GM10248 (cell line): Measurements from ENCODE around the gene TBCEL.

Experiments
- CTCF ChIA-PET: fragments of 300-600 bp; sonication (Branson Sonifier 250); formaldehyde crosslinking; extraction: SDS; loops from one replicate; lab custom pipeline; 2021; ENCODE audit warnings: antibody characterized with exemption; lab: Yijun Ruan, JAX
- POLR2A ChIA-PET: fragments of 350-650 bp; sonication (Branson Sonifier 250); formaldehyde crosslinking; extraction: SDS; loops from one replicate; lab custom pipeline; 2020; ENCODE audit warnings: antibody characterized with exemption; lab: Yijun Ruan, JAX
- DNase-seq: peaks from one replicate; pipeline ENCODE4 v3.0.0; 2012; ENCODE audit errors: extremely low spot score
- TF ChIP-seq, protein P1 (sequence below): IDR thresholded peaks from 2 replicates; pipeline ENCODE4 v1.5.1; 2012; ENCODE audit warnings: mild to moderate bottlenecking, low read depth; ENCODE audit errors: extremely low read depth, missing control alignments, control extremely low read depth

TBCEL gene

DNA sequence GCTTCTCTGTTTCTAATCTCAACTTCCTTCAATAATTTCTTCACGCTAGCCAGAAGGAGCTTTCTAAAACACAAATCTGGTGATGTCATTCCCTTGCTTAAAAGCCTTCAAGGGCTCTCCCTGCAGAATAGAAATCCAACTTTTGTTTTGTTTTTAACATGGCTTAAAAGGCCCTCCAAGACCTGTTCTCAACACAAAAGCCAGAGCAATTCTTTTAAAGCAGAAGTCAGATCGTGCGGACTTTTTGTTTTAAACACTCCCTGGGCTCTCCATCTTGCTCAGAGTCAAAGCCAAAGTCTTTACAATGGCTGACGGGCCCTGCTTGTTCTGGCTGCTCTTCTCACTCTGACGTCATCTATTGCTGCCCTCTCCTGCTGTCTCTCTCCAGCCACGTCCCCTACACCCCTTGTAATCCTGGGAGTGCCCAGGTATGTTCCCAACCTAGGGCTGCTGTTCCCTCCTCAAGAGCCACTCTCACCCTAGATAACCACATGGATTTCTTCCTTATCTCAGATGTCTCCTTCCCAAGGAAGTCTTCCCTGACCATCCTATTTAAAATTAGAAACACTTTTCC is 99.7 kb downstream of the TBCEL start:
- CTCF ChIA-PET, result interaction anchor here (1.7 kb wide), 1 partner anchor 39 kb away, joined by 3 read pairs; no protein-coding TSS in a partner anchor
- no peak for DNase-seq
- POLR2A ChIA-PET, result no interaction called here
- TF ChIP-seq, protein P1, sequence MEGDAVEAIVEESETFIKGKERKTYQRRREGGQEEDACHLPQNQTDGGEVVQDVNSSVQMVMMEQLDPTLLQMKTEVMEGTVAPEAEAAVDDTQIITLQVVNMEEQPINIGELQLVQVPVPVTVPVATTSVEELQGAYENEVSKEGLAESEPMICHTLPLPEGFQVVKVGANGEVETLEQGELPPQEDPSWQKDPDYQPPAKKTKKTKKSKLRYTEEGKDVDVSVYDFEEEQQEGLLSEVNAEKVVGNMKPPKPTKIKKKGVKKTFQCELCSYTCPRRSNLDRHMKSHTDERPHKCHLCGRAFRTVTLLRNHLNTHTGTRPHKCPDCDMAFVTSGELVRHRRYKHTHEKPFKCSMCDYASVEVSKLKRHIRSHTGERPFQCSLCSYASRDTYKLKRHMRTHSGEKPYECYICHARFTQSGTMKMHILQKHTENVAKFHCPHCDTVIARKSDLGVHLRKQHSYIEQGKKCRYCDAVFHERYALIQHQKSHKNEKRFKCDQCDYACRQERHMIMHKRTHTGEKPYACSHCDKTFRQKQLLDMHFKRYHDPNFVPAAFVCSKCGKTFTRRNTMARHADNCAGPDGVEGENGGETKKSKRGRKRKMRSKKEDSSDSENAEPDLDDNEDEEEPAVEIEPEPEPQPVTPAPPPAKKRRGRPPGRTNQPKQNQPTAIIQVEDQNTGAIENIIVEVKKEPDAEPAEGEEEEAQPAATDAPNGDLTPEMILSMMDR, result no peak

DNA sequence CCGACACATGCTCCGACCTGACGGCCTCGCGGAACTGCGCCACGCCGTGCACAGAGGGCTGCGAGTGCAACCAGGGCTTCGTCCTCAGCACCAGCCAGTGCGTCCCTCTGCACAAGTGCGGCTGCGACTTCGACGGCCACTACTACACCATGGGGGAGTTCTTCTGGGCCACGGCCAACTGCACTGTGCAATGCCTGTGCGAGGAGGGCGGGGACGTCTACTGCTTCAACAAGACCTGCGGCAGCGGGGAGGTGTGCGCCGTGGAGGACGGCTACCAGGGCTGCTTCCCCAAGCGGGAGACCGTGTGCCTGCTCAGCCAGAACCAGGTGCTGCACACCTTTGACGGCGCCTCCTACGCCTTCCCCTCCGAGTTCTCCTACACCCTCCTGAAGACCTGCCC is 103.9 kb downstream of the TBCEL start:
- TF ChIP-seq, protein P1, result no peak
- ChIA-PET POLR2A (no interaction called here), CTCF (interaction anchor here (1.0 kb wide), 1 partner anchor 160 kb away, joined by 3 read pairs; no protein-coding TSS in a partner anchor)
- no peak for DNase-seq

DNA sequence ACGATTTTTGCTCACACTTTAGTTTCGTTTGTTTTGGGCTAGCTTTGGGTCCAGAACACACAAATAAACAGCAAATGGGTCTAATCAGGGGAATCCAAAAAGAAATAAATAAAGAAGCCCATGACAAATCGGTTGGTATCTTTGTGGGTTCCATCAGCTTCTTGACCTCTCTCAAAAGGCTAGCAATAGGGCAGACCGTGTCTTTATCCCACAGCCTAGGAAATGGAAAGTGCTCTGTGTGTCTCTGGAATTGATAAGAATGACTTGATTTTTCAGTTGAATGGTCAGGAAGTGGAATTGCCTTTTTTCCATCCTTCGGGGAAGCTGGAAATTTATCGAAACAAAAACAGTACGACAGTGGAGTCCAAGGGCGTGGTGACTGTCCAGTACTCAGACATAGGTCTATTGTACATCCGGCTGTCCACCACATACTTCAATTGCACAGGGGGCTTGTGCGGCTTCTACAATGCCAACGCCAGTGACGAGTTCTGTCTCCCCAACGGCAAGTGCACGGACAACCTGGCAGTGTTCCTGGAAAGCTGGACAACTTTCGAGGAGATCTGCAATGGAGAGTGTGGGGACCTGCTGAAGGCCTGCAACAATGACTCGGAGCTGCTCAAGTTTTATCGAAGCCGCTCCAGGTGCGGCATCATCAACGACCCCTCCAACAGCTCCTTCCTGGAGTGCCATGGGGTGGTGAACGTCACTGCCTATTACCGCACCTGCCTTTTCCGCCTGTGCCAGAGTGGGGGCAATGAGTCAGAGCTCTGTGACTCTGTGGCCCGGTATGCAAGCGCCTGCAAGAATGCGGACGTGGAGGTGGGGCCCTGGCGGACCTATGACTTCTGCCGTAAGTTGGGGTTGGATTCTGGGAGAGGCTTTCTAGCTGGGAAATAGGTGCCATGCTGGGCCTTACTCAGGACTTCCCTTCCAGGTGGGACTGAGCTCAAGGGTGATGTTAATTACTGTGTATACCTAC is 105.7 kb downstream of the TBCEL start:
- DNase-seq, result no peak
- CTCF ChIA-PET, result interaction anchor here (1.2 kb wide), 1 partner anchor 327 kb away, joined by 3 read pairs; no protein-coding TSS in a partner anchor
- TF ChIP-seq, protein P1, result no peak
- POLR2A ChIA-PET, result no interaction called here

DNA sequence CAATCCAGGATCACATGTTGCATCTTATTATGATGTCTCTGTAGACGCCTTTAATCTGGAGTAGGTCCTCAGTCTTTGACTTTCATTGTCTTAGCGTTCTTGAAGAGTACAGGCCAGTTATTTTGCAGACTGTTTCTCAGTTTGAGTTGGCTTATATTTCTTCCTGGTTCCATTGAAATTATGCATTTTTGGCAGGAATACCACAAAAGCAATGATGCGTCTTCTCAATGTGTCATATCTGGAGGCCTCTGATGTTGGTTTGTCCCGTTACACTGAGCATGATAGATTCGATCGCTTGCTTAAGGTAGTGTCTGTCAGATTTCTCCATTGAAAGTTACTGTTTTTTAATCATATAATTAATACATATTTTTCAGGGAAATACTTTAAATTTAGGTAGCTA is 107.8 kb downstream of the TBCEL start:
- no peak for DNase-seq
- POLR2A ChIA-PET, result no interaction called here
- TF ChIP-seq, protein P1, result no peak
- CTCF ChIA-PET, result no interaction called here

DNA sequence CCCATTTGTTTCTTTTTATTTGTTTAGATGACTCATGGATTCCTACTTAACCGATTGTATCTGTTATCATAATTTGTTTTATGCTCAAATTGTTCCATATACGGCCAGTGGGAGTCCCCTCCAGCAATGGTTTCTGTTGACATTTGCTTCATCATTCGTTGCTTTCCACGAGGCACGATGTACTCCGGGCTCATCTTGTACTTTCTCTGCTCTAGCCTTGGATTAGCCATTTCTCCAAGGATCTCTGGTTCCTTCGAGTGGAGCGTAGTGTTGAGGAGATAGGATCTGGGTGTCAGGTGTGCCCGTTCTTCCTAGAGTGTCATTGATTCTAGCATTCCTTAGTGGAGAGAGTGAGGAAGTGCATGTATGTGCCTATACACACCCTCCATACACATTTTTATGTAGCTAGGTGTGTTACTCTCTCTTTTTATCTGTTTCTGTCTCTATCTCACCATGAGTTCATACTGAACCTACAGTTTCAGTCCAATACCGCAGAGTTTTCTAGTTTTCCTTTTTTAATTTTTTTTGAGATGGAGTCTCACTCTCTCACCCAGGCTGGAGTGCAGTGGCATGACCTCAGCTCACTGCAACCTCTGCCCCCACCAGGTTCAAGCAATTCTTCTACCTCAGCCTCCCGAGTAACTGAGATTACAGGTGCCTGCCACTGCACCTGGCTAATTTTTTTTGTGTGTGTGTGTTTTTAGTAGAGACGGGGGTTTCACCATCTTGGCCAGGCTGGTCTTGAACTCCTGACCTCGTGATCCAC is 108.5 kb downstream of the TBCEL start:
- ChIA-PET POLR2A (no interaction called here), CTCF (no interaction called here)
- no peak for DNase-seq
- TF ChIP-seq, protein P1, result no peak
